NCI-H524 treated with DMSO at 0.1 percent for 48 hours (cell line): ENCODE data around the gene CCNF.

Experiments used
- DNase-seq: peaks from one replicate; lab custom pipeline; 2025; lab: John Stamatoyannopoulos, UW

Gene CCNF

GRCh38 chr16:2501946-2502895, 73.0 kb downstream of the CCNF start:
- no peak for DNase-seq

GRCh38 chr16:2505695-2506094, 76.4 kb downstream of the CCNF start:
- no peak for DNase-seq

- DNase-seq = no peak
These were observed 77.9 kb downstream of the CCNF start for GRCh38 chr16:2507052-2507659.

GRCh38 chr16:2507665-2508064, 78.4 kb downstream of the CCNF start:
- DNase-seq = no peak
